Heart right ventricle (tissue), 16 donors: ENCODE results near the gene ACTL6B. TPM values are rescaled to one million over a fixed set of nuclear protein-coding genes. Genes with fewer than 3 reads are reported as not detected.

Source experiments
- ATAC-seq, 8 donors: fragments of 200-7000 bp; cut with Tn5 transposase; one replicate each; pipeline ENCODE4 v1.9.1; 2020; ENCODE audit warnings: mild to moderate bottlenecking in 8 of 8, moderate library complexity in 8 of 8, moderate number of reproducible peaks in 1 of 8
- DNase-seq, 2 donors: peaks; one replicate each; pipeline ENCODE4 v3.0.0-alpha.2; 2020
- H3K27ac ChIP-seq, 10 donors: fragments of 200-600 bp; sonication (generic) in 2 of 10; one replicate each; pipeline versions ENCODE4 v1.5.0 to v1.8.0; 2020 to 2022; ENCODE audit warnings: mild to moderate bottlenecking in 3 of 10
- H3K27me3 ChIP-seq, 7 donors: fragments of 200-600 bp; one replicate each; pipeline ENCODE4 v1.8.0; 2021 to 2022; ENCODE audit warnings: mild to moderate bottlenecking in 2 of 7
- H3K36me3 ChIP-seq, 9 donors: fragments of 200-600 bp; sonication (generic) in 1 of 9; one replicate each; pipeline versions ENCODE4 v1.5.0 to v1.8.0; 2020 to 2022; ENCODE audit warnings: mild to moderate bottlenecking in 2 of 9
- H3K4me1 ChIP-seq, 9 donors: fragments of 200-600 bp; sonication (generic) in 1 of 9; one replicate each; pipeline versions ENCODE4 v1.5.0 to v1.8.0; 2020 to 2022; ENCODE audit warnings: mild to moderate bottlenecking in 4 of 9
- H3K4me3 ChIP-seq, 10 donors: fragments of 200-600 bp; sonication (generic) in 2 of 10; one replicate each; pipeline versions ENCODE4 v1.5.0 to v1.8.0; 2020 to 2022; ENCODE audit warnings: mild to moderate bottlenecking in 7 of 10, moderate library complexity in 2 of 10
- H3K9me3 ChIP-seq, 11 donors: fragments of 200-600 bp in 10 of 11; sonication (generic) in 2 of 11; one replicate each; pipeline versions ENCODE4 v1.5.0 to v1.8.0; 2013 to 2022; ENCODE audit warnings: mild to moderate bottlenecking in 2 of 11, control low read depth in 1 of 11, moderate library complexity in 1 of 11
- WGBS, 2 donors: extraction: QIAGEN DNeasy Blood & Tissue Kit; methylation state at CpG; one replicate each; pipeline ENCODE4 v1.1.7; 2013; ENCODE audit warnings: inconsistent platforms in 1 of 2; 5-methylcytosine and 5-hydroxymethylcytosine counted together
- intact Hi-C, 10 donors: fragments of 100-400 bp; cut with DNase I; formaldehyde crosslinking; loops; one replicate each; pipeline versions ENCODE4 v1.11.1 to v1.14.2; 2022
- polyA plus RNA-seq, 2 donors: library from polyadenylated mRNA; stranded (reverse); fragments of 200-250 nt; gene quantifications; one replicate each; pipeline ENCODE4 v1.2.3, GENCODE V29; 2013
- total RNA-seq, 10 donors: library from RNA; stranded (reverse); fragmentation: NEBNext Ultra II Directional in 3 of 10; extraction: Animal tissue kit (Norgen Biotek cat#: 25700) in 3 of 10; gene quantifications; one replicate each; pipeline versions ENCODE4 v1.2.1 to v1.2.4, GENCODE V29; 2021 to 2023
- TF ChIP-seq, protein P1 (sequence below), 9 donors: fragments of 200-600 bp; sonication (generic) in 2 of 9; IDR thresholded peaks; one replicate each; pipeline versions ENCODE4 v1.5.0 to v1.8.0; 2021 to 2022; ENCODE audit warnings: antibody characterized with exemption in 9 of 9, mild to moderate bottlenecking in 5 of 9, moderate library complexity in 1 of 9
- donor health status: Arrhythmogenic right ventricular cardiomyopathy.
- donor health status: ischemic (EF 13 %, LVEDD 7.1; RV severe dilation, severe dysfunction).
- donor health status: healthy with polysubstance abuse.
- donor health status: DM: no; HTN: yes; CAD: no.
- donor health status: DM: no; HTN: no; CAD: no.
- donor health status: ischemic (EF 25% LVEDD 6.9; RV normal size, moderate dysfunction).
- donor health status: ischemic (EF 25% LVEDD 5.7; RV mildly dilated, moderate dysfunction).
- donor health status: healthy.
- donor health status: DM: yes; HTN: yes; CAD: no.
- donor health status: Ischemic cardiomyopathy.
- donor health status: ischemic (EF 35%, LVEDD 5.7; RV mildly dilated, moderate dysfunction).
- donor health status: nonischemic (EF 11% LVEDD 7.7; RV severe dilation, severe dysfunction).
- donor health status: DM: yes; HTN: yes; CAD: no.
- donor health status: PGD.
- donor health status: ischemic (EF 29% LVEDD 5.4; RV normal size, mild dysfunction).
- donor health status: nonischemic (EF 23%, LVEDD 6.1; RV moderate dilation, normal function).

The ACTL6B gene
- total and polyA plus RNA-seq, 12 donors: not detected

- Histone ChIP-seq H3K27ac (no peak overlapping the region), H3K4me3 (no peak overlapping the region), H3K27me3 (no peaks in the 10 kb centered on the region), H3K4me1 (no peaks in the 10 kb centered on the region), H3K9me3 (no peaks in the 10 kb centered on the region), H3K36me3 (peaks cover 0 to 13% (median 0%) of the 10 kb centered on the region in 9 donors)
- TF ChIP-seq, protein P1, sequence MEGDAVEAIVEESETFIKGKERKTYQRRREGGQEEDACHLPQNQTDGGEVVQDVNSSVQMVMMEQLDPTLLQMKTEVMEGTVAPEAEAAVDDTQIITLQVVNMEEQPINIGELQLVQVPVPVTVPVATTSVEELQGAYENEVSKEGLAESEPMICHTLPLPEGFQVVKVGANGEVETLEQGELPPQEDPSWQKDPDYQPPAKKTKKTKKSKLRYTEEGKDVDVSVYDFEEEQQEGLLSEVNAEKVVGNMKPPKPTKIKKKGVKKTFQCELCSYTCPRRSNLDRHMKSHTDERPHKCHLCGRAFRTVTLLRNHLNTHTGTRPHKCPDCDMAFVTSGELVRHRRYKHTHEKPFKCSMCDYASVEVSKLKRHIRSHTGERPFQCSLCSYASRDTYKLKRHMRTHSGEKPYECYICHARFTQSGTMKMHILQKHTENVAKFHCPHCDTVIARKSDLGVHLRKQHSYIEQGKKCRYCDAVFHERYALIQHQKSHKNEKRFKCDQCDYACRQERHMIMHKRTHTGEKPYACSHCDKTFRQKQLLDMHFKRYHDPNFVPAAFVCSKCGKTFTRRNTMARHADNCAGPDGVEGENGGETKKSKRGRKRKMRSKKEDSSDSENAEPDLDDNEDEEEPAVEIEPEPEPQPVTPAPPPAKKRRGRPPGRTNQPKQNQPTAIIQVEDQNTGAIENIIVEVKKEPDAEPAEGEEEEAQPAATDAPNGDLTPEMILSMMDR (IDR thresholded peaks at IDR 0.05): no peak
- no peak for ATAC-seq
- DNase-seq: no peak
- 95 to 96% methylated on average over 6 of the region's 6 CpGs for WGBS, 2 donors
- intact Hi-C loops: no loop called here
Measured at GRCh38 chr7:100620239-100620638, 36.0 kb downstream of the ACTL6B start.

GRCh38 chr7:100614308-100614861 is 41.9 kb downstream of the ACTL6B start:
- peaks cover 0 to 19% (median 0%) of the 10 kb centered on the region in 9 donors for H3K36me3 ChIP-seq
- peaks cover 0 to 20% (median 10%) of the 10 kb centered on the region in 9 donors for H3K4me1 ChIP-seq
- H3K27ac ChIP-seq: no peak overlapping the region
- intact Hi-C loops: loop anchor here in 3 of 10 donors (5.0 to 10.0 kb wide), 4 partner anchors 58 to 260 kb away; partner anchors contain the start of genes GIGYF1 (in 2 of the 3), GNB2 (in 1 of the 3) and SRRT (in 1 of the 3)
- 81 to 98% methylated on average over 6 of the region's 6 CpGs for WGBS, 2 donors
- H3K27me3 ChIP-seq: no peaks in the 10 kb centered on the region
- TF ChIP-seq, protein P1 (IDR thresholded peaks at IDR 0.05): no peak
- H3K4me3 ChIP-seq: no peak overlapping the region
- H3K9me3 ChIP-seq: no peaks in the 10 kb centered on the region
- DNase-seq (no peak), ATAC-seq (no peak)

- ATAC-seq (no peak), DNase-seq (no peak)
- intact Hi-C loops: loop anchor here in 4 of 10 donors (2.0 to 10.0 kb wide), 5 partner anchors 59 to 261 kb away; partner anchors contain the start of genes GIGYF1 (in 2 of the 4), GNB2 (in 2 of the 4) and SRRT (in 1 of the 4)
- WGBS, 2 donors: 88 to 93% methylated on average over 13 of the region's 13 CpGs
- H3K9me3 ChIP-seq: no peaks in the 10 kb centered on the region
- peaks cover 0 to 19% (median 0%) of the 10 kb centered on the region in 9 donors for H3K36me3 ChIP-seq
- H3K27me3 ChIP-seq: no peaks in the 10 kb centered on the region
- H3K27ac ChIP-seq: no peak overlapping the region
- TF ChIP-seq, protein P1 (IDR thresholded peaks at IDR 0.05): no peak
- peaks cover 0 to 20% (median 10%) of the 10 kb centered on the region in 9 donors for H3K4me1 ChIP-seq
- H3K4me3 ChIP-seq: peak overlapping the region in 6 of 10 donors; percentile 65 to 97 (median 83)
Measured at GRCh38 chr7:100613412-100614175, 42.7 kb downstream of the ACTL6B start.

DNA sequence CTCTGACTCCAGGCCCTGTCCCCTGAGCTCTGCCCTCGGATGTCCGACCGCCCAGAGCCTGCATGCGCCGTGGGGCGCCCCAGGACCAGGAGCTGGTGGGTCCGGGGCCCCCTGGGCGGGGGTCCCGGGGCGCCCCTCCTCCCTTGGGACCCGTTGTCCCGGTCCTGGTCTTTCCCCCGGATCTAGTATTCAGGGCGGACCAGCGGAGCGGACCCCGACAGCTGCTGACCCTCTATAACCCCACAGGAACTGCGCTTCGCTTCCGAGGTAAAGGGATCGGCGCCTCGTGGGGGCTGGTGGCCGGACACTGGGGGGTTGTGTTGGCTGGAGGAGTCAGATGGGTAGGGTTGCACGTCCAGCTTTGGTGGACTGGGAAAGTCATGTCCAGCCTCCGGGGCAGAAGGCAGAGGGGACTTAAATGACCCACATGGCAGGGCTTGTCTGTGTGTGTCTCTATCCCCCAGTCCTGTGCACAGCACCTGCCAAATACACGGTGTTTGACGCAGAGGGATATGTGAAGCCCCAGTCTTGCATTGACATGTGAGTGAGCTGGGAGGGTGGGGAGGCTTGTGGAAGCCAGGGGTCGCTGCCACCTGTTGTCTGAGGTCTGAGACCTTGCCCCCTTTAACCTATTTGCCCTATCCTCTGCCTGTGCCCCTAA is 43.4 kb downstream of the ACTL6B start:
- Histone ChIP-seq H3K4me3 (peak overlapping the region; percentile 57 to 97 (median 83)), H3K9me3 (no peaks in the 10 kb centered on the region), H3K36me3 (peaks cover 0 to 22% (median 0%) of the 10 kb centered on the region in 9 donors), H3K27me3 (no peaks in the 10 kb centered on the region), H3K4me1 (peaks cover 0 to 20% (median 10%) of the 10 kb centered on the region in 9 donors), H3K27ac (peak overlapping the region in 8 of 10 donors; percentile 86 to 97 (median 91))
- TF ChIP-seq, protein P1 (IDR thresholded peaks at IDR 0.05): peak in 2 of 9 donors; percentile 10 to 20
- DNase-seq (no peak), ATAC-seq (peak in 5 of 8 donors; percentile 1 to 20 (median 4))
- intact Hi-C loops: loop anchor here in 6 of 10 donors (1.0 to 10.0 kb wide), 8 partner anchors 27 to 262 kb away; partner anchors contain the start of genes GNB2 (in 4 of the 6), GIGYF1 (in 2 of the 6), FBXO24 (in 1 of the 6) and LRCH4 (in 1 of the 6)
- 3 to 4% methylated on average over 29 of the region's 29 CpGs for WGBS, 2 donors
